OCI-LY3 (cell line): ENCODE data around the gene AMOTL1.

Source experiments
- H2AFZ ChIP-seq: fragments of 200-600, 300-600 bp; shearing (Covaris generic); 2 replicates; pipeline ENCODE4 v1.6.0; 2014; ENCODE audit warnings: antibody characterized with exemption, low read depth, low read length
- H3K27ac ChIP-seq: fragments of 200-600, 300-600 bp; sonication (generic); 2 replicates; pipeline ENCODE4 v1.5.1; 2014; ENCODE audit warnings: mild to moderate bottlenecking, low read length, moderate library complexity, mixed read lengths
- H3K27me3 ChIP-seq: fragments of 200-600, 300-600 bp; sonication (generic); 2 replicates; pipeline ENCODE4 v1.6.1; 2014; ENCODE audit warnings: low read depth, low read length, mixed read lengths
- H3K36me3 ChIP-seq: fragments of 200-600, 300-600 bp; sonication (generic); replicated peaks from 2 replicates; pipeline ENCODE3; 2014; ENCODE audit warnings: low read depth, low read length, mixed read lengths
- H3K4me1 ChIP-seq: fragments of 300-600, 200-600 bp; sonication (generic); 2 replicates; pipeline ENCODE4 v1.6.1; 2014; ENCODE audit warnings: low read length, mixed read lengths
- H3K4me2 ChIP-seq: fragments of 200-600, 300-600 bp; sonication (generic); 2 replicates; pipeline ENCODE4 v1.6.1; 2014; ENCODE audit warnings: low read length, mixed read lengths
- H3K4me3 ChIP-seq: fragments of 300-600, 200-600 bp; sonication (generic); 2 replicates; pipeline ENCODE4 v1.5.1; 2014; ENCODE audit warnings: antibody characterized with exemption, mild to moderate bottlenecking, low read length, moderate library complexity
- H3K79me2 ChIP-seq: fragments of 300-600, 200-600 bp; shearing (Covaris generic); 2 replicates; pipeline ENCODE4 v1.6.1; 2014; ENCODE audit warnings: mild to moderate bottlenecking, low read length, mixed read lengths
- H3K9ac ChIP-seq: fragments of 300-600, 200-600 bp; shearing (Covaris generic); 2 replicates; pipeline ENCODE4 v1.6.0; 2014; ENCODE audit warnings: mild to moderate bottlenecking, low read length, moderate library complexity
- H3K9me3 ChIP-seq: fragments of 200-600, 300-600 bp; shearing (Covaris generic); 2 replicates; pipeline ENCODE4 v1.6.1; 2014; ENCODE audit warnings: low read length, mixed read lengths; ENCODE audit not compliant: insufficient read depth
- H4K20me1 ChIP-seq: fragments of 200-600, 300-600 bp; sonication (generic); 2 replicates; pipeline ENCODE4 v1.6.1; 2016; ENCODE audit warnings: low read length, mixed read lengths; ENCODE audit not compliant: insufficient read depth
- CTCF ChIP-seq: fragments of 200-600, 300-600 bp; sonication (generic); IDR thresholded peaks from 2 replicates; pipeline ENCODE4 v1.5.1; 2014; ENCODE audit warnings: antibody characterized with exemption, low read length, low read depth
- EZH2phosphoT487 ChIP-seq: fragments of 200-600 bp; shearing (Covaris generic); IDR thresholded peaks from 2 replicates; pipeline ENCODE4 v1.6.1; 2018; ENCODE audit warnings: antibody characterized with exemption, mixed run types, low read depth

The AMOTL1 gene

DNA sequence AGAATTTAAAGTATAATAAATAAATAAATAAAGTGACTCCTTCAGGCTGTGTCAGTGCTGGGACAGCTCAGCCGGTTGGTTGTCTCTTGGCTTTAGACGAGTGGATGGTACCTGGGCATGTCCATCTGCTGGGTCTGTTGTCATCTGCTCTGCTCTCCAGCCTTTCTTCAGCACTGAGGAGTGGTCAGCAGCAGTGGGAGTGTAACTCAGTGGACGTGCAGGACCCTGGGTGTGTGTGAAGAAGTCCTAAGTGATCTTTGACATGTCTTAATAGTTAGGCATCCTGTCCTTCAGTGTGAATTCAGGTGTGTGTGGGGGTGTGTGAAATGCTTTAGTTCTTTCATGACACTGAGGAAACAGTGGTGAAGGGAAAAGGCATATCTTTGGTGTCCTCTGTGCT is 24.3 kb downstream of the AMOTL1 start:
- peaks cover 60% of the 10 kb centered on the region for H4K20me1 ChIP-seq
- no peak overlapping the region for H3K9ac ChIP-seq
- H3K4me1 ChIP-seq = no peaks in the 10 kb centered on the region
- no peaks in the 10 kb centered on the region for H3K9me3 ChIP-seq
- peaks cover 75% of the 10 kb centered on the region for H3K79me2 ChIP-seq
- TF ChIP-seq CTCF (no peak), EZH2phosphoT487 (no peak)
- peaks cover 2% of the 10 kb centered on the region for H3K36me3 ChIP-seq
- no peak overlapping the region for H3K4me2 ChIP-seq
- H2AFZ ChIP-seq = no peak overlapping the region
- no peak overlapping the region for H3K4me3 ChIP-seq
- no peaks in the 10 kb centered on the region for H3K27me3 ChIP-seq
- H3K27ac ChIP-seq = no peak overlapping the region

GRCh38 chr11:94793002-94793401 is 24.8 kb downstream of the AMOTL1 start:
- no peaks in the 10 kb centered on the region for H3K4me1 ChIP-seq
- peaks cover 76% of the 10 kb centered on the region for H3K79me2 ChIP-seq
- H3K4me3 ChIP-seq = no peak overlapping the region
- no peaks in the 10 kb centered on the region for H3K9me3 ChIP-seq
- H3K9ac ChIP-seq = no peak overlapping the region
- peaks cover 6% of the 10 kb centered on the region for H3K36me3 ChIP-seq
- no peaks in the 10 kb centered on the region for H3K27me3 ChIP-seq
- peaks cover 60% of the 10 kb centered on the region for H4K20me1 ChIP-seq
- no peak overlapping the region for H3K27ac ChIP-seq
- H3K4me2 ChIP-seq = no peak overlapping the region
- no peak overlapping the region for H2AFZ ChIP-seq
- no peak for TF ChIP-seq CTCF
- TF ChIP-seq EZH2phosphoT487 = no peak

DNA sequence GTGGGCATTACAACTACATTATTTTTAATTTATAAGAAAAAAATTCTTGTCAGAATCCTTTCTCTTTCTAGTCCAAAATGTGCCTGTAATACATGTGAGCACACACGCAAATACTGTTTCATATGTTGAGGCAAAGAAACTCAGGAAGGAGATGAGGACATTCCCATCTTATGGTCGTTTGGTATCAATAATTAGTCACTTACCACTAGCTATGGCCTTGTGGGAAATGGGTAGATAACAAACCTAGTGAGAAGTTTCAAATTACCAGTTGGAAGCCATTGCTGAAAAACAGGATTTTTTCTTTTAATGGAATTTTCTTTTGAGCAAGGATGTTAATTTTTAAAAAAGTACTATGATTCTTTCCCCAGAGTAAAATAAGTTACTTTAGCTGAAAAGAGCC is 25.7 kb downstream of the AMOTL1 start:
- no peak overlapping the region for H3K4me3 ChIP-seq
- H4K20me1 ChIP-seq = peaks cover 61% of the 10 kb centered on the region
- H2AFZ ChIP-seq = no peak overlapping the region
- no peak overlapping the region for H3K27ac ChIP-seq
- H3K27me3 ChIP-seq = no peaks in the 10 kb centered on the region
- H3K9ac ChIP-seq = no peak overlapping the region
- H3K36me3 ChIP-seq = peaks cover 6% of the 10 kb centered on the region
- TF ChIP-seq EZH2phosphoT487 (no peak), CTCF (no peak)
- no peaks in the 10 kb centered on the region for H3K9me3 ChIP-seq
- no peak overlapping the region for H3K4me2 ChIP-seq
- H3K4me1 ChIP-seq = no peaks in the 10 kb centered on the region
- H3K79me2 ChIP-seq = peaks cover 68% of the 10 kb centered on the region

DNA sequence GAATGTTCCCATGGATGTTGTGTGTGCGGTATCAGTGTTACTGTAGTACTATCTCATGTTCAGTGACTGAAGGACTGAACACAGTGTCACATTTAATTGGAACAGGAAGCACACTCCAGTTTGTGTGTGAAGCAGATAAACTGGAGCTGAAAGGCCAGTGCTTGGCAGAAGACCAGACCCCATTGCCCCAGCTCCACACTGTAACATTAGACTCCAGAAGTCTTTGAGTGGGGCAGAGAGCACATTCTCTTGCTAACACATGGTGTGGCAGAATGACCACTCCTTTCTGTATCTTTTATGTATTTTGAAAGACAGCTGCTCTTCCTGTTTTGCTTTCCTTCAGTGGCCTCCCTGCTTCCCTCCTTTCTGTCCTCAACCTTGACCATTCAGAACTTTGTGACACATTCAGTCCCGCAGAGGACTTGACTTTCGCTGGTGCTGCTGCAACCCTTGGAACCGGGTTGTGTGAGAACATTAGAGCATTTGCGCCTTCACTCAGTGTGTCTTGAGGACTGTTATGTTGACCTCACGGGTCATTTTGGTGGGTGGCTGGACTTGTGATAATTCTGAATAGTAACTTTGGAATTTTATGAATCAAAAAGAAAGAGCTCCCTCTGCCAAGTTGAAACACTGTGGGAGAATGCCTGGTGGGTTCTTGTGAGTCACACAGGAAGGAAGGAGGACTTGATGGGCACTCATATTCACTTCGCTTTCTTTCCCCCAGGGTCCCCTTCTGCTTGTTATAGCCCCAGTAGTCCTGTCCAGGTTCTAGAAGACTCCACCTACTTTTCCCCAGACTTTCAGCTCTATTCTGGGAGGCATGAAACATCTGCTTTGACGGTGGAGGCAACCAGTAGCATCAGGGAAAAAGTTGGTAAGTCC is 26.4 kb downstream of the AMOTL1 start:
- no peak overlapping the region for H3K9ac ChIP-seq
- H3K79me2 ChIP-seq = peaks cover 63% of the 10 kb centered on the region
- no peak overlapping the region for H2AFZ ChIP-seq
- no peaks in the 10 kb centered on the region for H3K9me3 ChIP-seq
- TF ChIP-seq CTCF (no peak), EZH2phosphoT487 (no peak)
- peaks cover 11% of the 10 kb centered on the region for H3K36me3 ChIP-seq
- no peaks in the 10 kb centered on the region for H3K4me1 ChIP-seq
- H3K4me3 ChIP-seq = no peak overlapping the region
- no peak overlapping the region for H3K4me2 ChIP-seq
- H3K27me3 ChIP-seq = no peaks in the 10 kb centered on the region
- peaks cover 58% of the 10 kb centered on the region for H4K20me1 ChIP-seq
- no peak overlapping the region for H3K27ac ChIP-seq
